Fibroblast of pulmonary artery (primary cell): ENCODE measurements around the gene FRAS1.

Experiments used
- DNase-seq: peaks from one replicate; pipeline ENCODE4 v3.0.0-alpha.2; 2010; ENCODE audit warnings: low read depth
- H3K4me3 ChIP-seq: replicated peaks from 2 replicates; pipeline ENCODE4 v1.5.1; 2011; ENCODE audit warnings: low read depth, mild to moderate bottlenecking, control low read depth, low read length, moderate library complexity
- TF ChIP-seq, protein P1 (sequence below): IDR thresholded peaks from 2 replicates; pipeline ENCODE4 v1.5.1; 2011; ENCODE audit warnings: mild to moderate bottlenecking, control low read depth, low read length, inconsistent platforms; ENCODE audit errors: missing control alignments

Gene FRAS1

DNA sequence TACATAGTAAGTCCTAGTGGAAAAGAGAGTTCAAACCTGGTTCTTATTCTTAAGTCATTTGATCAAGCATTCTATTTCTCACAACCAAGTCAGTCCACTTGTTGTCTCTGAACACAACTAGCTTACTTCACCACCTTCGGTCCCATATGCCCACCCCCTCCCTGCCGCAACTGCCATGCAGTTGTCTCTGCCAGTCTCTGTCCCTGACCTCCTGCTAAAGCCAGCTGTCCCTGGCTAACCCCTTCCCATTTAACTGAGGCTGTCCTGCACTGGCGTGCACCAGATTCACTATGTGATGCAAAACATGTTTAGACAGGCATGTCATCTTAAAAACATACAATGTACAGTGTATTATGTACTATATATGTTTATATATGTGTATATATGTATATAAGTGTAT, 12.7 kb downstream of the FRAS1 start:
- TF ChIP-seq, protein P1, sequence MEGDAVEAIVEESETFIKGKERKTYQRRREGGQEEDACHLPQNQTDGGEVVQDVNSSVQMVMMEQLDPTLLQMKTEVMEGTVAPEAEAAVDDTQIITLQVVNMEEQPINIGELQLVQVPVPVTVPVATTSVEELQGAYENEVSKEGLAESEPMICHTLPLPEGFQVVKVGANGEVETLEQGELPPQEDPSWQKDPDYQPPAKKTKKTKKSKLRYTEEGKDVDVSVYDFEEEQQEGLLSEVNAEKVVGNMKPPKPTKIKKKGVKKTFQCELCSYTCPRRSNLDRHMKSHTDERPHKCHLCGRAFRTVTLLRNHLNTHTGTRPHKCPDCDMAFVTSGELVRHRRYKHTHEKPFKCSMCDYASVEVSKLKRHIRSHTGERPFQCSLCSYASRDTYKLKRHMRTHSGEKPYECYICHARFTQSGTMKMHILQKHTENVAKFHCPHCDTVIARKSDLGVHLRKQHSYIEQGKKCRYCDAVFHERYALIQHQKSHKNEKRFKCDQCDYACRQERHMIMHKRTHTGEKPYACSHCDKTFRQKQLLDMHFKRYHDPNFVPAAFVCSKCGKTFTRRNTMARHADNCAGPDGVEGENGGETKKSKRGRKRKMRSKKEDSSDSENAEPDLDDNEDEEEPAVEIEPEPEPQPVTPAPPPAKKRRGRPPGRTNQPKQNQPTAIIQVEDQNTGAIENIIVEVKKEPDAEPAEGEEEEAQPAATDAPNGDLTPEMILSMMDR = no peak
- no peak overlapping the region for H3K4me3 ChIP-seq
- DNase-seq = no peak

DNA sequence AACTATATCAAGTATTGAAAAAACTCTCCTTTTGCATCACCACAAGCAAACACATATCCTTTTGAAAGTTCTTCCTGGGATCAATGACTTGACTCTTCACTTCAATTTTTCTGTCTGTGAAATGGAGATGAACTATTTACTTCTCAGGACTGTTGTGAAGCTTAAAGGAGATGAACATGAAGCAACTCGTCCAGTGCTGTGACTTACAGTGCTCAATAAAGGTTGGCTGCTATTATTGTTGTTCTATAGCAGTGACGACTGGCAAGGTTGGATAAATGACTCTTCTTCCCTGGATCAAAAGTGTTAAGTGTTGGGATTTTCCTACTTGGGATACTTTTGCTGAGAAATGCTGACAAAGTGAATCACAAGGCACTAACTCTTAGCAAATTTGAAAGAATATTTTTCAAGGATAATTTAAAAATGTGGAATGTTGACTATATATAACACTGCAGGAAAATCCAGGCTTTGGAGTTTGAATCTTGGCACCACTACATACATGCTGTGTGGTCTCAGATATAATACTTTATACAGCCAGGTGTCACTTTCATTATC, 13.7 kb downstream of the FRAS1 start:
- TF ChIP-seq, protein P1 = no peak
- H3K4me3 ChIP-seq = no peak overlapping the region
- no peak for DNase-seq

DNA sequence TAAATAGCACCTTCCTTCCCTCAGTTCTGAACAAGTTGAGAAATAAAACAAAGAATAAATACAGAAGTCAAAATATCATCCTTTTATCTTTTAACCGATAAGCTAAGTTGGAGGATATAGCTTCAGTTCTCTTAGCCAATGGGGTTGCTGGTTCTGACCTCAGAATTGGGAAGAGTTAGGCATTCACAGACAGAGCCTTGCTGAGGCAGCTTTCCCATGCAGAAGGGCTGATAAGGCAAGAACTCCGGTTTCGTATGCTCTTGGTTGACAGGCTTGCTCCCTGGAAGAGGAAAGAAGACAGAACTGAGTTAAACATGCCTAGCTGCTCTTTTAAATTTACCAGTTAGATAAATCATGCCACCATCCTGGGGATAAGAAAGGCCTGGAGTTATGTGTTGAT, 17.6 kb downstream of the FRAS1 start:
- no peak for DNase-seq
- TF ChIP-seq, protein P1 = no peak
- no peak overlapping the region for H3K4me3 ChIP-seq

DNA sequence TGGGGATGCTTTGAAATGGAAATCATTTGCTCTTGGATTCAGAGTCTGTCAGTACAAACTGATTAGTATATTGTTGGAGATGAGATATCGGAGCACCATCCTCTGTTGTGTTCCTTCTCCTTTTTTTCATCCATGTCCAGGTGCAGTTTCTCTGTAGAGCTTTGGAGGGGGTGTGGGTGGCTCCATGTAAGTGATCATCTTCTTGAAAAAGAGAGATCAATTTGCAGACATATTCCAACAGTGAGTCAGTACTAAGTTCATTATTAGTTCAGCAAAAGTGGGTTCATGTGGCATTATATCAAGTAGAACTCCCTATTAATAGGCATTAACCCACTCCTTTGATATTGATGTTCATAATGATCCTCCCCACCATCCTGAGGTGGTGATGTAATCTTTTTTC, 18.9 kb downstream of the FRAS1 start:
- no peak overlapping the region for H3K4me3 ChIP-seq
- DNase-seq = no peak
- TF ChIP-seq, protein P1 = no peak

DNA sequence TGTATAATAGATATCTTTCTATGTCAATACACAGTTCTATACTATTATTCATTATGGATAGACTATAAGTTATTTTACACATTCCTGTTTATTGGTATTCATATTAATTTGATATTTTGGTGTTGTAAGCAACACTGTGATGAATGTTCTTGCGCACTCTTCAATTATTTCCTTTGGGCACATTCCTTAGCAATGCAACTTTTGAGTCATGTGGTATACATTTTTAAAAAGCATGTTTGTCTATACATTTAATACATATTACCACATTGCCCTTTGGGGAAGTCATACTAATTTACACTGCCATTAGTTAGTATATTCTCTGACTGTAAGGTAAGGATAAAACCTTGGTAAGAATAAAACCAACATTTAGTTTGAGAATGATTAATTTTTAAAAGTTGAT, 21.0 kb downstream of the FRAS1 start:
- TF ChIP-seq, protein P1 = no peak
- no peak overlapping the region for H3K4me3 ChIP-seq
- no peak for DNase-seq

DNA sequence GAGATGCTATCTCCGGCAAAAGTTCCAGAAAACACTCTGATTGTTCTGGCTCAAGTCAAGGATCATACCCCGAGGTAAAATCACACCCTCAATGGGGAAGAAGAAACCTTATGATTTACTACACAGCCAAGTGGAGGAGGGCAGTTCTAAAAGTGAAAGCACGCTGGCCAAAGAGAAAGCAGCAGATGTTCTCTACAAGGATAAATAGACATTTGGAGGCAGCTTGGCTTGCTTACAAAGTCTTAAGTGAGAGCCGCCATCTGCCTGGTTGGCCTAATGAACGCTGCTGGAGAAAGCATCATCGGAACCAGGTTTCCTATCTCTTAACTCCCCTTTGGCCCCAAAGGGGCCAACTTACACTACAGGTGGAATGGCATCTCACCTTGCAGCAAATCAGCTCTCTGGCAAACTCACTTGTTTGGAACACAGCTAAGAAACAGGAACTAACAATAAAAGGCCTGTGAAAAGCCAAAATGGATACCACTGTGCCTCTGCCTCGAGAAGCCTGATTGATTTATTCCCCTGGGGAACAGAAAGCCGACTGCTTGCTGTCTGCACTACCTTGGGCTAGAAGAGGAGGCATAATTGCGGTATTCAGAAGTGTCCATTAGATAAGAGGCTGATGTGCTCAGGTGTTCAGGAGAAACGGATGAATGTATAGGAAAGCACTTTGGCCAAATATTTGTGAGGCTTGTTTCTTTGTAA, 22.8 kb downstream of the FRAS1 start:
- TF ChIP-seq, protein P1 = no peak
- DNase-seq = no peak
- H3K4me3 ChIP-seq = no peak overlapping the region

DNA sequence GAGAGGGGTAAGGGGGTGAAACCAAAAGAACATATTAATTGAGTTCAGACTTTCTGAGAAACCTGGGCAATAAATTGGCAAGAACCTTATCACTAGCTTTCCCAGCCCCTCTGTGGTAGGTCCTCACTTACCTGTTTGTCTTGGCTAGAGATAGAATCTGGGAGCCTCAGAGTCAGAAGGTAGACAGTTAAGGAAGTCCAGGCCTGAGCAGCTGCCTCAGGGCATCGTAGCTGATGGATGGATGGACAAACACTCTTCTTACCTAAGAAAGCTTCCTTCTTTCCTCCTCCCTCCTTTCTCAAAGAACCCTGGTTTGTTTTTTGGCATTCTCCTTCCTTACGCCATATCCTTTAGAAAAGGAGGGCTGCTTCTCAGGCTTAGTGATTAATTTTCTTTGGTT, 24.4 kb downstream of the FRAS1 start:
- TF ChIP-seq, protein P1 = no peak
- DNase-seq = no peak
- H3K4me3 ChIP-seq = no peak overlapping the region
